Measurements from ENCODE around the gene SLC16A4.

The SLC16A4 gene

DNA sequence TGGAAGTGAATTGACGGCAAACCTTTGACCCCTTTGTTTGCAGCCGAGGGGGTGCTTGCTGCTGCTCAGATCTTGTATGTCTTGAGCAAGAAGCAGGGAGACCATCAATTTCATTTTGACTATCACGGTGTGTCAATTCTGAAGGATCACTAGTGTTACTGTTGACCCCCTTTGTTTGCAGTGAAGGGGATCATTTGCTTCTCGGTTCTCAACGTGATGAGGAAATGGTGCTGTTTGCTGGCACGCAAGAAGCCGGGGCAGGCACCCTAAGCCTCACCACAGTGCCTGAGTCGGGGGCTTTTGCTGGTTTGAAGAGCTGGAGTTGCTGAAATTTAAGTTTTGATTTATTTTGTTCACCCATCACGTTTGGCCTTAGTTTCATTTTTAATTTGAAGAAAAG lies 44.1 kb downstream of the SLC16A4 start:
- H3K9ac ChIP-seq = no peak overlapping the region
- H4K20me1 ChIP-seq (ENCODE audit: insufficient read depth) = peaks cover 8% of the 10 kb centered on the region
- no peak overlapping the region for H3K27ac ChIP-seq
- H3K36me3 ChIP-seq (ENCODE audit: insufficient read depth) = no peaks in the 10 kb centered on the region
- H3K4me2 ChIP-seq = no peak overlapping the region
- H3K27me3 ChIP-seq (ENCODE audit: insufficient read depth, low read depth) = no peaks in the 10 kb centered on the region
- no peak overlapping the region for H2AFZ ChIP-seq (ENCODE audit: low read depth)
- TF ChIP-seq, protein P1, sequence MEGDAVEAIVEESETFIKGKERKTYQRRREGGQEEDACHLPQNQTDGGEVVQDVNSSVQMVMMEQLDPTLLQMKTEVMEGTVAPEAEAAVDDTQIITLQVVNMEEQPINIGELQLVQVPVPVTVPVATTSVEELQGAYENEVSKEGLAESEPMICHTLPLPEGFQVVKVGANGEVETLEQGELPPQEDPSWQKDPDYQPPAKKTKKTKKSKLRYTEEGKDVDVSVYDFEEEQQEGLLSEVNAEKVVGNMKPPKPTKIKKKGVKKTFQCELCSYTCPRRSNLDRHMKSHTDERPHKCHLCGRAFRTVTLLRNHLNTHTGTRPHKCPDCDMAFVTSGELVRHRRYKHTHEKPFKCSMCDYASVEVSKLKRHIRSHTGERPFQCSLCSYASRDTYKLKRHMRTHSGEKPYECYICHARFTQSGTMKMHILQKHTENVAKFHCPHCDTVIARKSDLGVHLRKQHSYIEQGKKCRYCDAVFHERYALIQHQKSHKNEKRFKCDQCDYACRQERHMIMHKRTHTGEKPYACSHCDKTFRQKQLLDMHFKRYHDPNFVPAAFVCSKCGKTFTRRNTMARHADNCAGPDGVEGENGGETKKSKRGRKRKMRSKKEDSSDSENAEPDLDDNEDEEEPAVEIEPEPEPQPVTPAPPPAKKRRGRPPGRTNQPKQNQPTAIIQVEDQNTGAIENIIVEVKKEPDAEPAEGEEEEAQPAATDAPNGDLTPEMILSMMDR (conservative IDR thresholded peaks at IDR 0.05; ENCODE audit: low read depth, low read length) = no peak
- peaks cover 55% of the 10 kb centered on the region for H3K4me1 ChIP-seq (ENCODE audit: low read depth, poor library complexity, severe bottlenecking)
- H3K4me3 ChIP-seq (IDR thresholded peaks at IDR 0.05; ENCODE audit: insufficient read depth, low read depth, low read length) = no peak overlapping the region
- peaks cover 55% of the 10 kb centered on the region for H3K79me2 ChIP-seq (ENCODE audit: insufficient read depth, low read depth)

DNA sequence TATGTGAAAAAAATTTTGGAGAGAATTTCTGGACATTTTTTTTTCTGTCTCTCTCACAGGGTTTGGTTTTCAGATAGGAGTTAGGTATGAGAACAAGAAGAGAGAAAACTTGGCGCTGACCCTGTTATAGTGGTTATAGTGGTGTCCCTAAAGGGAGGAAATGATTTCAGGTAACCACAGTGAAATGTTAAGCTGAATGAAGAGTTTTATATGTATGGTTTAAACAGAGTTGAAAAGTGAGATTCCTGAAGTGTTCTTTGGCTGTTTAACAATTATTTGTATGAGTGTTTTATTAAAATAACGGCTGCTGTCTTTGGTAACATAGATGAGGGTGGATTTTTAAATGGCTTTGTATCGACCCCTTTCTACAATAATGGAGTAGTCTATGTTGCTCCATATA lies 45.3 kb downstream of the SLC16A4 start:
- H3K4me2 ChIP-seq = no peak overlapping the region; the same call in 1 of the 2 replicates
- peaks cover 62% of the 10 kb centered on the region for H3K4me1 ChIP-seq (ENCODE audit: low read depth, poor library complexity, severe bottlenecking)
- no peak overlapping the region for H3K4me3 ChIP-seq (IDR thresholded peaks at IDR 0.05; ENCODE audit: insufficient read depth, low read depth, low read length)
- H3K9ac ChIP-seq = no peak overlapping the region
- no peak overlapping the region for H2AFZ ChIP-seq (ENCODE audit: low read depth)
- peaks cover 8% of the 10 kb centered on the region for H4K20me1 ChIP-seq (ENCODE audit: insufficient read depth)
- H3K27ac ChIP-seq = no peak overlapping the region
- no peaks in the 10 kb centered on the region for H3K27me3 ChIP-seq (ENCODE audit: insufficient read depth, low read depth)
- no peaks in the 10 kb centered on the region for H3K36me3 ChIP-seq (ENCODE audit: insufficient read depth)
- H3K79me2 ChIP-seq (ENCODE audit: insufficient read depth, low read depth) = peaks cover 67% of the 10 kb centered on the region
- TF ChIP-seq, protein P1 (conservative IDR thresholded peaks at IDR 0.05; ENCODE audit: low read depth, low read length) = no peak

DNA sequence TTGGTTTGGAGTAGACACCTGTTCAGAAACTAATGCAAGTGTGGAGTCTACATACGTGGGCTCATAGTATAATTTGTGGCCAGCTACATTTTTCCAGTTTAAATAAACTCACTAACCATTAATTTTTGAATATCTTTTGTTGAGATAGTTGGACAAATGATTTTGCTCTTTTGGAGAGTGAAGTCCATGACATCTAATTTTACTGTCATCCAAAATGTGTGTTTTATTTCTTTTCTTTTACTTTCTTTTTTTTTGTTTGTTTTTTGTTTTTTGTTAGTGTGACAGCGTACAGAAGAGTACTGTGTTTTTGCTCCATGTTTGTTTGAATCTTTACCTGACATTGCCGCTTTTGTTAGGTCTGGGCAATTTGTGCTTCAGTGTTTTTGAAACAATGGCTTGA lies 46.7 kb downstream of the SLC16A4 start:
- no peaks in the 10 kb centered on the region for H3K36me3 ChIP-seq (ENCODE audit: insufficient read depth)
- H3K27ac ChIP-seq = no peak overlapping the region
- no peak overlapping the region for H3K9ac ChIP-seq
- no peak overlapping the region for H3K4me3 ChIP-seq (IDR thresholded peaks at IDR 0.05; ENCODE audit: insufficient read depth, low read depth, low read length)
- peaks cover 68% of the 10 kb centered on the region for H3K79me2 ChIP-seq (ENCODE audit: insufficient read depth, low read depth)
- peak overlapping the region; percentile 74 for H3K4me2 ChIP-seq
- H4K20me1 ChIP-seq (ENCODE audit: insufficient read depth) = peaks cover 8% of the 10 kb centered on the region
- H2AFZ ChIP-seq (ENCODE audit: low read depth) = no peak overlapping the region
- TF ChIP-seq, protein P1 (conservative IDR thresholded peaks at IDR 0.05; ENCODE audit: low read depth, low read length) = no peak
- no peaks in the 10 kb centered on the region for H3K27me3 ChIP-seq (ENCODE audit: insufficient read depth, low read depth)
- H3K4me1 ChIP-seq (ENCODE audit: low read depth, poor library complexity, severe bottlenecking) = peaks cover 57% of the 10 kb centered on the region

DNA sequence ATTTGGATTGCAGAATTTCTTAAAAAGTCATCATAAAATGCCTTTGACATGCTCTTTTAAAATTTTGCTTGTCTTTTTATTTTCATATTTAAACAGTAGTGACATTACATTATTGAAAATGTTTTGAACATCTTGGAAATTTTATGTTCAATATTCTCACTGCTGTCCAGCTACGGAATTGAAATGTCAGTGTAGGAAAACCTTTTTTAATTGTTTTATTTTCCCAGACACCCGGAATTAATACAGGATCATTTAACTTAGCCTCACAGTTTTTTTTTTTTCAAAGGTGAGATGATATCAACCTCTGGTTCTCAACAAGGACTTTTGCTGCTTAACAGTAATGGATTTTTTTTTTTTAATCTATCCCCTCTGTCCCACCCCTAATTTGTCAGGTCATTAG lies 47.6 kb downstream of the SLC16A4 start:
- Histone ChIP-seq H3K4me2 (peak overlapping the region; percentile 74), H3K79me2 (ENCODE audit: insufficient read depth, low read depth) (peaks cover 64% of the 10 kb centered on the region), H4K20me1 (ENCODE audit: insufficient read depth) (peaks cover 8% of the 10 kb centered on the region), H3K36me3 (ENCODE audit: insufficient read depth) (no peaks in the 10 kb centered on the region), H3K9ac (no peak overlapping the region), H2AFZ (ENCODE audit: low read depth) (no peak overlapping the region), H3K4me3 (IDR thresholded peaks at IDR 0.05; ENCODE audit: insufficient read depth, low read depth, low read length) (no peak overlapping the region), H3K4me1 (ENCODE audit: low read depth, poor library complexity, severe bottlenecking) (peaks cover 50% of the 10 kb centered on the region), H3K27ac (no peak overlapping the region; the same call in 1 of the 2 replicates), H3K27me3 (ENCODE audit: insufficient read depth, low read depth) (no peaks in the 10 kb centered on the region)
- TF ChIP-seq, protein P1 (conservative IDR thresholded peaks at IDR 0.05; ENCODE audit: low read depth, low read length) = no peak
